HG02852 (cell line): ENCODE data around the gene NR3C1.

ENCODE experiments used
- ATAC-seq: cut with Tn5 transposase; IDR thresholded peaks from one replicate; pipeline ENCODE4 v1.9.1; 2021; ENCODE audit warnings: mild to moderate bottlenecking, moderate library complexity; ENCODE audit not compliant: unreplicated experiment

The NR3C1 gene

GRCh38 chr5:143372187-143372829 lies 31.2 kb downstream of the NR3C1 start:
- ATAC-seq: no peak

- ATAC-seq: no peak
Measured at GRCh38 chr5:143370440-143370839, 33.0 kb downstream of the NR3C1 start.

- no peak for ATAC-seq
Measured at GRCh38 chr5:143364061-143364460, 39.4 kb downstream of the NR3C1 start.

- ATAC-seq: no peak
Measured at GRCh38 chr5:143362664-143363227, 40.7 kb downstream of the NR3C1 start.

- ATAC-seq: no peak
Measured at GRCh38 chr5:143361438-143361837, 42.0 kb downstream of the NR3C1 start.

GRCh38 chr5:143360755-143361154 lies 42.7 kb downstream of the NR3C1 start:
- ATAC-seq: no peak

- no peak for ATAC-seq
Measured at GRCh38 chr5:143359869-143360268, 43.6 kb downstream of the NR3C1 start.

GRCh38 chr5:143356855-143357583 lies 46.5 kb downstream of the NR3C1 start:
- ATAC-seq: no peak

GRCh38 chr5:143355710-143356109 lies 47.8 kb downstream of the NR3C1 start:
- ATAC-seq: no peak

GRCh38 chr5:143354025-143354424 lies 49.5 kb downstream of the NR3C1 start:
- peak; percentile 39 for ATAC-seq

GRCh38 chr5:143352691-143353090 lies 50.8 kb downstream of the NR3C1 start:
- no peak for ATAC-seq

- ATAC-seq: no peak
Measured at GRCh38 chr5:143350751-143351602, 52.5 kb downstream of the NR3C1 start.

- ATAC-seq: no peak
Measured at GRCh38 chr5:143350341-143350740, 53.1 kb downstream of the NR3C1 start.

- no peak for ATAC-seq
Measured at GRCh38 chr5:143349177-143349576, 54.3 kb downstream of the NR3C1 start.

- ATAC-seq: no peak
Measured at GRCh38 chr5:143347698-143348344, 55.7 kb downstream of the NR3C1 start.

GRCh38 chr5:143347046-143347445 lies 56.4 kb downstream of the NR3C1 start:
- no peak for ATAC-seq

- no peak for ATAC-seq
Measured at GRCh38 chr5:143345671-143346440, 57.6 kb downstream of the NR3C1 start.

- ATAC-seq: no peak
Measured at GRCh38 chr5:143343042-143343441, 60.4 kb downstream of the NR3C1 start.

GRCh38 chr5:143342607-143343006 lies 60.9 kb downstream of the NR3C1 start:
- no peak for ATAC-seq
